GM06990 (cell line): ENCODE data around the gene DYNLT1.

Experiments
- DNase-seq: peaks from one replicate; pipeline ENCODE4 v3.0.0-alpha.2; 2011; ENCODE audit not compliant: insufficient read length; ENCODE audit errors: extremely low read depth
- H3K27me3 ChIP-seq: replicated peaks from 2 replicates; pipeline ENCODE4 v1.6.0; 2011; ENCODE audit warnings: low read length; ENCODE audit not compliant: control insufficient read depth, insufficient read depth
- H3K36me3 ChIP-seq: 2 replicates; pipeline ENCODE4 v1.5.1; 2011; ENCODE audit warnings: low read length; ENCODE audit not compliant: control insufficient read depth, insufficient read depth
- H3K4me3 ChIP-seq: replicated peaks from 2 replicates; pipeline ENCODE4 v1.5.1; 2011; ENCODE audit warnings: low read depth, mild to moderate bottlenecking, control low read depth, low read length
- TF ChIP-seq, protein P1 (sequence below): IDR thresholded peaks from 2 replicates; pipeline ENCODE4 v1.5.1; 2011; ENCODE audit warnings: low read length, control low read depth, mild to moderate bottlenecking, inconsistent platforms; ENCODE audit not compliant: insufficient read depth, poor library complexity, severe bottlenecking

The DYNLT1 gene

GRCh38 chr6:158667360-158667981 lies 22.9 kb upstream of the DYNLT1 start:
- no peak for DNase-seq
- no peaks in the 10 kb centered on the region; the same call in 1 of the 2 replicates for H3K36me3 ChIP-seq
- H3K27me3 ChIP-seq: no peaks in the 10 kb centered on the region

GRCh38 chr6:158666628-158667359 lies 22.3 kb upstream of the DYNLT1 start:
- Histone ChIP-seq H3K27me3 (no peaks in the 10 kb centered on the region), H3K4me3 (no peak overlapping the region)
- DNase-seq: no peak

More at GRCh38 chr6:158667360-158667981, 22.9 kb upstream of the DYNLT1 start:
- H3K4me3 ChIP-seq: no peak overlapping the region
- TF ChIP-seq, protein P1, sequence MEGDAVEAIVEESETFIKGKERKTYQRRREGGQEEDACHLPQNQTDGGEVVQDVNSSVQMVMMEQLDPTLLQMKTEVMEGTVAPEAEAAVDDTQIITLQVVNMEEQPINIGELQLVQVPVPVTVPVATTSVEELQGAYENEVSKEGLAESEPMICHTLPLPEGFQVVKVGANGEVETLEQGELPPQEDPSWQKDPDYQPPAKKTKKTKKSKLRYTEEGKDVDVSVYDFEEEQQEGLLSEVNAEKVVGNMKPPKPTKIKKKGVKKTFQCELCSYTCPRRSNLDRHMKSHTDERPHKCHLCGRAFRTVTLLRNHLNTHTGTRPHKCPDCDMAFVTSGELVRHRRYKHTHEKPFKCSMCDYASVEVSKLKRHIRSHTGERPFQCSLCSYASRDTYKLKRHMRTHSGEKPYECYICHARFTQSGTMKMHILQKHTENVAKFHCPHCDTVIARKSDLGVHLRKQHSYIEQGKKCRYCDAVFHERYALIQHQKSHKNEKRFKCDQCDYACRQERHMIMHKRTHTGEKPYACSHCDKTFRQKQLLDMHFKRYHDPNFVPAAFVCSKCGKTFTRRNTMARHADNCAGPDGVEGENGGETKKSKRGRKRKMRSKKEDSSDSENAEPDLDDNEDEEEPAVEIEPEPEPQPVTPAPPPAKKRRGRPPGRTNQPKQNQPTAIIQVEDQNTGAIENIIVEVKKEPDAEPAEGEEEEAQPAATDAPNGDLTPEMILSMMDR: no peak

GRCh38 chr6:158665332-158665731 lies 20.8 kb upstream of the DYNLT1 start:
- TF ChIP-seq, protein P1: no peak
- no peaks in the 10 kb centered on the region; the same call in 1 of the 2 replicates for H3K36me3 ChIP-seq
- DNase-seq: no peak
- no peaks in the 10 kb centered on the region for H3K27me3 ChIP-seq
- no peak overlapping the region for H3K4me3 ChIP-seq

More at GRCh38 chr6:158666628-158667359, 22.3 kb upstream of the DYNLT1 start:
- no peaks in the 10 kb centered on the region; the same call in 1 of the 2 replicates for H3K36me3 ChIP-seq
- TF ChIP-seq, protein P1: no peak

- H3K36me3 ChIP-seq: no peaks in the 10 kb centered on the region; the same call in 1 of the 2 replicates
- DNase-seq: no peak
- H3K4me3 ChIP-seq: no peak overlapping the region
- no peaks in the 10 kb centered on the region for H3K27me3 ChIP-seq
- TF ChIP-seq, protein P1: no peak
These were observed 19.2 kb upstream of the DYNLT1 start for GRCh38 chr6:158663625-158664165.

DNA sequence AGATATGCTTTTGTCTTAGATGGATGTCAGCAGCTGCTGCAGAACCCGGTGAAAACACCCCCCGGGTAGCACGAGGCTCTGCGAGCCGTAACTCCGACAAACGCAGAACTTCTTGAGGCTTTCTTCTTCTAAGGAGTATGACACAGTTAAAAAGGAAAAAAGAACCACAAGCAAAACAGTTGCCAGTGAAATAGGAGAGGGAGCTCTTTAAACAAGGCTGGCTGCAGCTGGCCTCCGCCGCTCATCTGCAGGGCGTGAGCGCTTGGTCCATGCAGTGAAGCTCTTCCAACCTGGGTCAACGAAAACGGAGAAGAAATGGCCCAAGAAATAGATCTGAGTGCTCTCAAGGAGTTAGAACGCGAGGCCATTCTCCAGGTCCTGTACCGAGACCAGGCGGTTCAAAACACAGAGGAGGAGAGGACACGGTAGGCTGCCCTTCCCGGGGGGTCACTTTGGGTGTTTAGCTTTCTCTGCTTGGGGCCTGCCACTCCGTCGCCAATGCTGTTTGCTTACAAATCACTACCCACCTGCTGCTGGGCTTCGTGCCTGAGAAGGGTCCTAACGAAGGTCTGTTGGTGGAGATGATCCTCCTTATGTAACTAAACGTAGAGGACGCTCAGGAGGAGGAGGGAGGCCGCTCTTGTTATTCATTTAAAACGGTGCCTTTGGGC lies 18.5 kb upstream of the DYNLT1 start:
- no peaks in the 10 kb centered on the region for H3K27me3 ChIP-seq
- H3K4me3 ChIP-seq: no peak overlapping the region
- H3K36me3 ChIP-seq: no peaks in the 10 kb centered on the region; the same call in 1 of the 2 replicates
- no peak for DNase-seq
- TF ChIP-seq, protein P1: no peak
